Heart right ventricle (tissue), 16 donors: ENCODE results near the gene RGMA. TPM values are rescaled to one million over a fixed set of nuclear protein-coding genes. Genes with fewer than 3 reads are reported as not detected.

ENCODE experiments used
- ATAC-seq, 8 donors: fragments of 200-7000 bp; cut with Tn5 transposase; one replicate each; pipeline ENCODE4 v1.9.1; 2020; ENCODE audit warnings: mild to moderate bottlenecking in 8 of 8, moderate library complexity in 8 of 8, moderate number of reproducible peaks in 1 of 8
- DNase-seq, 2 donors: peaks; one replicate each; pipeline ENCODE4 v3.0.0-alpha.2; 2020
- H3K27ac ChIP-seq, 10 donors: fragments of 200-600 bp; sonication (generic) in 2 of 10; one replicate each; pipeline versions ENCODE4 v1.5.0 to v1.8.0; 2020 to 2022; ENCODE audit warnings: mild to moderate bottlenecking in 3 of 10
- H3K27me3 ChIP-seq, 7 donors: fragments of 200-600 bp; one replicate each; pipeline ENCODE4 v1.8.0; 2021 to 2022; ENCODE audit warnings: mild to moderate bottlenecking in 2 of 7
- H3K36me3 ChIP-seq, 9 donors: fragments of 200-600 bp; sonication (generic) in 1 of 9; one replicate each; pipeline versions ENCODE4 v1.5.0 to v1.8.0; 2020 to 2022; ENCODE audit warnings: mild to moderate bottlenecking in 2 of 9
- H3K4me1 ChIP-seq, 9 donors: fragments of 200-600 bp; sonication (generic) in 1 of 9; one replicate each; pipeline versions ENCODE4 v1.5.0 to v1.8.0; 2020 to 2022; ENCODE audit warnings: mild to moderate bottlenecking in 4 of 9
- H3K4me3 ChIP-seq, 10 donors: fragments of 200-600 bp; sonication (generic) in 2 of 10; one replicate each; pipeline versions ENCODE4 v1.5.0 to v1.8.0; 2020 to 2022; ENCODE audit warnings: mild to moderate bottlenecking in 7 of 10, moderate library complexity in 2 of 10
- H3K9me3 ChIP-seq, 11 donors: fragments of 200-600 bp in 10 of 11; sonication (generic) in 2 of 11; one replicate each; pipeline versions ENCODE4 v1.5.0 to v1.8.0; 2013 to 2022; ENCODE audit warnings: mild to moderate bottlenecking in 2 of 11, control low read depth in 1 of 11, moderate library complexity in 1 of 11
- WGBS, 2 donors: extraction: QIAGEN DNeasy Blood & Tissue Kit; methylation state at CpG; one replicate each; pipeline ENCODE4 v1.1.7; 2013; ENCODE audit warnings: inconsistent platforms in 1 of 2; 5-methylcytosine and 5-hydroxymethylcytosine counted together
- intact Hi-C, 10 donors: fragments of 100-400 bp; cut with DNase I; formaldehyde crosslinking; loops; one replicate each; pipeline versions ENCODE4 v1.11.1 to v1.14.2; 2022
- polyA plus RNA-seq, 2 donors: library from polyadenylated mRNA; stranded (reverse); fragments of 200-250 nt; gene quantifications; one replicate each; pipeline ENCODE4 v1.2.3, GENCODE V29; 2013
- total RNA-seq, 10 donors: library from RNA; stranded (reverse); fragmentation: NEBNext Ultra II Directional in 3 of 10; extraction: Animal tissue kit (Norgen Biotek cat#: 25700) in 3 of 10; gene quantifications; one replicate each; pipeline versions ENCODE4 v1.2.1 to v1.2.4, GENCODE V29; 2021 to 2023
- TF ChIP-seq, protein P1 (sequence below), 9 donors: fragments of 200-600 bp; sonication (generic) in 2 of 9; IDR thresholded peaks; one replicate each; pipeline versions ENCODE4 v1.5.0 to v1.8.0; 2021 to 2022; ENCODE audit warnings: antibody characterized with exemption in 9 of 9, mild to moderate bottlenecking in 5 of 9, moderate library complexity in 1 of 9
- donor health status: Arrhythmogenic right ventricular cardiomyopathy.
- donor health status: ischemic (EF 13 %, LVEDD 7.1; RV severe dilation, severe dysfunction).
- donor health status: healthy with polysubstance abuse.
- donor health status: DM: no; HTN: yes; CAD: no.
- donor health status: DM: no; HTN: no; CAD: no.
- donor health status: ischemic (EF 25% LVEDD 6.9; RV normal size, moderate dysfunction).
- donor health status: ischemic (EF 25% LVEDD 5.7; RV mildly dilated, moderate dysfunction).
- donor health status: healthy.
- donor health status: DM: yes; HTN: yes; CAD: no.
- donor health status: Ischemic cardiomyopathy.
- donor health status: ischemic (EF 35%, LVEDD 5.7; RV mildly dilated, moderate dysfunction).
- donor health status: nonischemic (EF 11% LVEDD 7.7; RV severe dilation, severe dysfunction).
- donor health status: DM: yes; HTN: yes; CAD: no.
- donor health status: PGD.
- donor health status: ischemic (EF 29% LVEDD 5.4; RV normal size, mild dysfunction).
- donor health status: nonischemic (EF 23%, LVEDD 6.1; RV moderate dilation, normal function).

The RGMA gene
- total and polyA plus RNA-seq, 12 donors: 4.9 to 33.8 (median 10.7) TPM

DNA sequence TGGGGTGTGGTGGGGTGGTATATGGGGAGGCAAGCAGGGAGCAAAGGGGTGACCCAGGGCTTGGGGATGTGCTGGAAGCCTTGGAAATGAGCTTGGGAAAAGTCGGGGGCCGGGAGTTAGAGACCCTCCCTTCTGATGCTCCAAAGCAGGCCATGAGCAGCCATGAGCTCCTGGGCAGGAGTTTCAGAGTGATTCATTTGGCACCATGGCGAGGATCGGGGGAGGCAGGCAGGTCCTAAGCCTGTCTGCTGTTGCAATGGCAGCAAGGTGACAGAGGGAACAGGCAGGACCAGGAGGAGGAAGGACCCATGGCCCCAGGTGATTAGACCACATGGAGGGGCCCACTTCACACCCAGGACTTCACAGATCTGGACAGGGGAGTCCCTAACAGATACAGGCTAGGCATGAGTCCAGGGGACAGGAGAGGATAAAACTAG, 21.3 kb downstream of the RGMA start:
- Histone ChIP-seq H3K4me1 (peaks cover 12 to 71% (median 34%) of the 10 kb centered on the region in 9 donors), H3K36me3 (peaks cover 0 to 11% (median 0%) of the 10 kb centered on the region in 9 donors), H3K27me3 (peaks cover 0 to 23% (median 7%) of the 10 kb centered on the region in 7 donors), H3K9me3 (no peaks in the 10 kb centered on the region), H3K4me3 (no peak overlapping the region), H3K27ac (peak overlapping the region in 6 of 10 donors; percentile 27 to 65 (median 48))
- ATAC-seq (no peak), DNase-seq (no peak)
- TF ChIP-seq, protein P1, sequence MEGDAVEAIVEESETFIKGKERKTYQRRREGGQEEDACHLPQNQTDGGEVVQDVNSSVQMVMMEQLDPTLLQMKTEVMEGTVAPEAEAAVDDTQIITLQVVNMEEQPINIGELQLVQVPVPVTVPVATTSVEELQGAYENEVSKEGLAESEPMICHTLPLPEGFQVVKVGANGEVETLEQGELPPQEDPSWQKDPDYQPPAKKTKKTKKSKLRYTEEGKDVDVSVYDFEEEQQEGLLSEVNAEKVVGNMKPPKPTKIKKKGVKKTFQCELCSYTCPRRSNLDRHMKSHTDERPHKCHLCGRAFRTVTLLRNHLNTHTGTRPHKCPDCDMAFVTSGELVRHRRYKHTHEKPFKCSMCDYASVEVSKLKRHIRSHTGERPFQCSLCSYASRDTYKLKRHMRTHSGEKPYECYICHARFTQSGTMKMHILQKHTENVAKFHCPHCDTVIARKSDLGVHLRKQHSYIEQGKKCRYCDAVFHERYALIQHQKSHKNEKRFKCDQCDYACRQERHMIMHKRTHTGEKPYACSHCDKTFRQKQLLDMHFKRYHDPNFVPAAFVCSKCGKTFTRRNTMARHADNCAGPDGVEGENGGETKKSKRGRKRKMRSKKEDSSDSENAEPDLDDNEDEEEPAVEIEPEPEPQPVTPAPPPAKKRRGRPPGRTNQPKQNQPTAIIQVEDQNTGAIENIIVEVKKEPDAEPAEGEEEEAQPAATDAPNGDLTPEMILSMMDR (IDR thresholded peaks at IDR 0.05): no peak
- 83 to 90% methylated on average over 4 of the region's 4 CpGs for WGBS, 2 donors
- intact Hi-C loops: loop anchor here in 1 of 10 donors (2.0 kb wide), 1 partner anchor 17 kb away; no protein-coding TSS in a partner anchor

DNA sequence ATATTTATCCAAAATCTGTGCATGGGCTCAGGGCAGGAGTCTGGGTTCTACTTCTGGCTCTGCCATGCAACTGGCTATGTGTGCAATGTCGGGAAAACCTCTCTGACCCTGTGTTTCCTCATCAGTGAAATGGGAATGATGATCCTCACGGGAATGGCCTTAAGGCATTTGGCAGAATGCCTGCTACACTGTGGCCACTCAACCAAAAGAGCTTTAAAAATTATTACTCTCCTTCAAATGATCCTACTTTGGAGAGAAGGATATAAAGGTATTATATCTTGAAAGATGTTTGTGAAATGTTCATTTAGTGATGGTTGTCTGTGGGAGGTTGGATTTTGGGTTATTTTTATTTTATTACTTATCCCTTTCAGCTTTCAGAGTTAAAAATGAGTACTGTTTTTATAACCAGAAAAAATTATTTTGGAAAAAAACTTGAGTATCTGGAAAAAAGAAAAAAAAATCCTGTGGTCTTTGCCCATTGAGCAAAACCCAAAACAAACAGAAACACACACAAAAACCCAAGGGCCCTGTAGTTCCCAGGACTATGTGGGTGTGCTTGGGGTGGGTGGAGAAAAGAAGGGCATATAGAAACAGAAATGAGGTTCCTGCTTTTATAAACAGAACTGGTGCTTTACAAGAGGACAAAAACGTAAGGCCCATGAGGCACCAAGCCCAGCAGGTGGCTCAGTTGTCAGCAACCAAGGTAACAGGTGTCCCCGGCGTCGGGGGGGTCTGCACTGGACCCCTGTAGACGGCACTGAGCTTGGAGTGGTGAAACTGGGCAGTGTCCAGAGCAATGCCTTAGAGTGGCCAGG, 22.0 kb downstream of the RGMA start:
- peak overlapping the region in 7 of 10 donors; percentile 26 to 65 (median 47) for H3K27ac ChIP-seq
- no peaks in the 10 kb centered on the region for H3K9me3 ChIP-seq
- peaks cover 0 to 16% (median 7%) of the 10 kb centered on the region in 7 donors for H3K27me3 ChIP-seq
- peaks cover 12 to 71% (median 37%) of the 10 kb centered on the region in 9 donors for H3K4me1 ChIP-seq
- H3K4me3 ChIP-seq: no peak overlapping the region
- intact Hi-C loops: no loop called here
- TF ChIP-seq, protein P1 (IDR thresholded peaks at IDR 0.05): no peak
- peaks cover 0 to 11% (median 0%) of the 10 kb centered on the region in 9 donors for H3K36me3 ChIP-seq
- WGBS, 2 donors: 60 to 73% methylated on average over 7 of the region's 7 CpGs
- no peak for ATAC-seq
- no peak for DNase-seq

DNA sequence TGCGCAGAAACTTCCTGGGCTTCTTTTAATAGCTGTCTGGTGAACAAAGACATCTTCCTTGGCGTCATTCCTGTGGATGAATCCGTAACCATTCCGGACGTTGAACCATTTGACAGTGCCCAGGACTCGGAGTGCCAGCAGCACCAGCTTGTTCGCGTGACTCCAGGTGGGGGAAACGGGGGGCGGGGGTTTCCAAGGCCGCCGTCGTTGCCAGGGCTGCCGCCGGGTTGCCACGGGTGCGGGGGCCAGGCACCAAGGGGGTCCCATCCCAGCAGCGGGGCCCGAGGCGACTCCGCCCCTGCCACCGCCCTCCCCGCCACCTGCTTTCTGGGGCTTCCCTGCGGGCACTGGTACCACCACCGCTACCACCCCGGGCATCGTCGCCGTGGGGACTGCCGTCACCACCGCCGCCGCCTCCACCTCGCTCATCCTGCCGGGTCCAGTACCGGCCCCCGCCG, 22.8 kb downstream of the RGMA start:
- peaks cover 0 to 11% (median 0%) of the 10 kb centered on the region in 9 donors for H3K36me3 ChIP-seq
- intact Hi-C loops: no loop called here
- 96 to 98% methylated on average over 38 of the region's 38 CpGs for WGBS, 2 donors
- no peaks in the 10 kb centered on the region for H3K9me3 ChIP-seq
- TF ChIP-seq, protein P1 (IDR thresholded peaks at IDR 0.05): no peak
- ATAC-seq: no peak
- H3K27me3 ChIP-seq: peaks cover 0 to 9% (median 1%) of the 10 kb centered on the region in 7 donors
- no peak overlapping the region for H3K4me3 ChIP-seq
- H3K27ac ChIP-seq: peak overlapping the region in 6 of 10 donors; percentile 2 to 65 (median 35)
- H3K4me1 ChIP-seq: peaks cover 10 to 70% (median 36%) of the 10 kb centered on the region in 9 donors
- no peak for DNase-seq

DNA sequence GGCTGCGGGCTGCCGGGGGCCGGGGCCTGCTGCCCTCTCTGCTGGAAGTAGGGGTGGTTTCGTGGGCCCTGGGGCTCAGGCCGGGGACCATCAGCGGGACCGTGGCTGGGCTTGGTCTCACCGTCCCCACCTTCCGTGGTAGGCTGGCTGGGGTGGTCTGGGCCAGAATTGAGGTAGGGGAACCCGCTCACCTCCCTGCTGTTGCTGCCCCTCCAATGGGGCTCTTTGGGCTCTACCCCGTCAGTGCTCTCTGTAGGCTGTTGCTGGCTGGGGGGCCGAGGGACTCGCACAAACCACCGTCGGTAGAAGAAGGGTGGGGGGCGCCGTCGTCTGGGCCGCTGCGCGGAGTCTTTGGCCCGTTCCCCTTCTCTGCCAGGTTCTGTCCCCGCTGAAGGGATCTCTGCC, 23.4 kb downstream of the RGMA start:
- Histone ChIP-seq H3K9me3 (no peaks in the 10 kb centered on the region), H3K27ac (no peak overlapping the region), H3K27me3 (peaks cover 0 to 2% (median 0%) of the 10 kb centered on the region in 7 donors), H3K36me3 (peaks cover 0 to 11% (median 0%) of the 10 kb centered on the region in 9 donors), H3K4me3 (no peak overlapping the region), H3K4me1 (peaks cover 9 to 75% (median 40%) of the 10 kb centered on the region in 9 donors)
- TF ChIP-seq, protein P1 (IDR thresholded peaks at IDR 0.05): no peak
- DNase-seq (no peak), ATAC-seq (no peak)
- intact Hi-C loops: no loop called here
- 93 to 95% methylated on average over 23 of the region's 23 CpGs for WGBS, 2 donors
